Caco-2 (cell line): ENCODE measurements around the gene ALDH1A1. TPM values are rescaled to one million over a fixed set of nuclear protein-coding genes. Genes with fewer than 3 reads are reported as not detected.

Experiments used
- BruUV-seq: library from RNA; stranded (reverse); fragments of 400-500 nt; replicated peaks from 2 replicates; lab custom pipeline; 2021; lab: Mats Ljungman, UMichigan
- CTCF ChIA-PET: fragments of 300-600 bp; sonication (Branson Sonifier 250); formaldehyde crosslinking; loops from one replicate; lab custom pipeline; 2022; ENCODE audit warnings: antibody characterized with exemption; lab: Charles Lee
- POLR2A ChIA-PET: fragments of 300-600 bp; sonication (Branson Sonifier 250); formaldehyde crosslinking; loops from one replicate; lab custom pipeline; 2022; ENCODE audit warnings: antibody characterized with exemption; lab: Charles Lee
- DNase-seq, 2 experiments: peaks; one replicate each; pipeline versions ENCODE4 v3.0.0 to v3.0.0-alpha.2; 2020 to 2022
- H3K27me3 ChIP-seq: replicated peaks from 2 replicates; pipeline ENCODE4 v1.6.0; 2011; ENCODE audit warnings: low read length; ENCODE audit not compliant: control insufficient read depth, insufficient read depth
- H3K36me3 ChIP-seq: 2 replicates; pipeline ENCODE4 v1.5.1; 2011; ENCODE audit warnings: low read length; ENCODE audit not compliant: control insufficient read depth, insufficient read depth
- H3K4me1 ChIP-seq: fragments of 250-450 bp; sonication (Bioruptor Pico); 2 replicates; pipeline ENCODE4 v1.5.1; 2020; ENCODE audit warnings: mild to moderate bottlenecking
- H3K4me3 ChIP-seq: 2 replicates; pipeline ENCODE4 v1.5.1; 2011; ENCODE audit warnings: low read depth, mild to moderate bottlenecking, control low read depth, low read length
- H3K9me3 ChIP-seq: fragments of 250-450 bp; sonication (Bioruptor Pico); 2 replicates; pipeline ENCODE4 v1.5.1; 2020; ENCODE audit warnings: mild to moderate bottlenecking, moderate library complexity
- H3K27ac Mint-ChIP-seq: one replicate; pipeline ENCODE4 v1.8.0; 2022; ENCODE audit warnings: mixed read lengths; ENCODE audit not compliant: unreplicated experiment
- H3K27me3 Mint-ChIP-seq: one replicate; pipeline ENCODE4 v1.8.0; 2022; ENCODE audit warnings: mixed read lengths; ENCODE audit not compliant: insufficient read depth, unreplicated experiment
- H3K36me3 Mint-ChIP-seq: one replicate; pipeline ENCODE4 v1.8.0; 2022; ENCODE audit warnings: mild to moderate bottlenecking, mixed read lengths; ENCODE audit not compliant: insufficient read depth, unreplicated experiment
- H3K4me1 Mint-ChIP-seq: one replicate; pipeline ENCODE4 v1.8.0; 2022; ENCODE audit warnings: low read depth, mixed read lengths; ENCODE audit not compliant: unreplicated experiment
- H3K4me3 Mint-ChIP-seq: one replicate; pipeline ENCODE4 v1.8.0; 2022; ENCODE audit warnings: mild to moderate bottlenecking, moderate library complexity, mixed read lengths; ENCODE audit not compliant: unreplicated experiment
- H3K9me3 Mint-ChIP-seq: one replicate; pipeline ENCODE4 v1.8.0; 2022; ENCODE audit warnings: mixed read lengths; ENCODE audit not compliant: unreplicated experiment
- CTCF ChIP-seq, 2 experiments: fragments of 200-600 bp in 1 of 2; IDR thresholded peaks; 1 replicate in 1 of 2; 2 replicates in 1 of 2; pipeline versions ENCODE4 v1.5.1 to v1.8.0; 2011 to 2022; ENCODE audit warnings: antibody characterized with exemption in 1 of 2, control low read depth in 1 of 2, inconsistent platforms in 1 of 2, low read depth in 1 of 2, low read length in 1 of 2, mild to moderate bottlenecking in 1 of 2, moderate library complexity in 1 of 2; ENCODE audit not compliant: insufficient read depth in 1 of 2, severe bottlenecking in 1 of 2, unreplicated experiment in 1 of 2
- intact Hi-C: fragments of 100-400 bp; cut with micrococcal nuclease; formaldehyde crosslinking; loops from one replicate; pipeline ENCODE4 v1.10.0; 2022; ENCODE audit not compliant: unreplicated experiment
- total RNA-seq: library from RNA; stranded (reverse); gene quantifications from 2 replicates; pipeline ENCODE4 v1.2.3, GENCODE V29; 2022

The ALDH1A1 gene
- total RNA-seq, 1 experiment from 2014 or later, result 119 TPM

DNA sequence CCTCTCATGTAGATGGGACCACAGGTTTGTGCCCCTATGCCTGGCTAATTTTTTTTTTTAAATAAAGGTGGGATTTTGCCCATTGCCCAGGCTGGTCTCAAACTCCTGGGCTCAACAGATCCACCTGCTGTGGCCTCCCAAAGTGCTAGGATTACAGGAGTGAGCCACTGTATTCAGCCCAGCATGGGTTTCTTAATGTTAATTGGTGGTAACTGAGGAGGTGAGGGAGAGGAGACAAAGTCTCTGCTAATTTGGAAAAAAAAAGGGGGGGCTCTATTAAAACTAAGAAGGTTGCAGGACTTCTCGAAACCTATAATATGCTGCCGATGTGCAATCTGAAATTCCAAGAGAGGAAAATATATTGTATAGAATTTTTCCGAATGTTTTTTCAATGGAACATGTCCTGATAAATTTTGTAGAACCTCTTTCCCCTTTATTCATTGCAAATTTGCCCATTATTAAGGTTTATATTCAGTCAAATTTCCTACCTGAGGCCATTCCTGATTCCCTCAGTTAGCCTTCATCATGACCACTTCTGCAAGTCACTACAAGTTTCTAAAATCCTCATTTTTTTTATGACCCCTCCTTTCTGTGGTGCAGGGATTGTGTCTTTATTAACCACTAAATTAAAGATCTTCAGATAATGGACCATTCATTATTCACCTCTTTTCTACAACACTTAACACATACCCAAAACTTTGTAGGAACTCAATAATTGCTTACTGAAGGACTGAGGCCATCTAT, 52.9 kb downstream of the ALDH1A1 start:
- peaks cover 5% of the 10 kb centered on the region for H3K36me3 Mint-ChIP-seq
- no TSS peak for BruUV-seq
- no peaks in the 10 kb centered on the region for H3K9me3 ChIP-seq
- no peak overlapping the region for H3K4me3 ChIP-seq
- no peak overlapping the region for H3K27ac Mint-ChIP-seq
- H3K4me3 Mint-ChIP-seq, result no peak overlapping the region
- no peaks in the 10 kb centered on the region for H3K4me1 ChIP-seq
- H3K36me3 ChIP-seq, result no peaks in the 10 kb centered on the region
- H3K27me3 Mint-ChIP-seq, result no peaks in the 10 kb centered on the region
- no peaks in the 10 kb centered on the region for H3K4me1 Mint-ChIP-seq
- CTCF ChIA-PET, result no interaction called here
- no peak for TF ChIP-seq CTCF (IDR thresholded peaks at IDR 0.05; ENCODE audit: insufficient read depth in 1 of 2, low read depth in 1 of 2, low read length in 1 of 2, severe bottlenecking in 1 of 2, unreplicated experiment in 1 of 2)
- no peaks in the 10 kb centered on the region for H3K9me3 Mint-ChIP-seq
- DNase-seq, result no peak
- no peaks in the 10 kb centered on the region for H3K27me3 ChIP-seq
- intact Hi-C loops, result no loop called here
- POLR2A ChIA-PET, result no interaction called here

DNA sequence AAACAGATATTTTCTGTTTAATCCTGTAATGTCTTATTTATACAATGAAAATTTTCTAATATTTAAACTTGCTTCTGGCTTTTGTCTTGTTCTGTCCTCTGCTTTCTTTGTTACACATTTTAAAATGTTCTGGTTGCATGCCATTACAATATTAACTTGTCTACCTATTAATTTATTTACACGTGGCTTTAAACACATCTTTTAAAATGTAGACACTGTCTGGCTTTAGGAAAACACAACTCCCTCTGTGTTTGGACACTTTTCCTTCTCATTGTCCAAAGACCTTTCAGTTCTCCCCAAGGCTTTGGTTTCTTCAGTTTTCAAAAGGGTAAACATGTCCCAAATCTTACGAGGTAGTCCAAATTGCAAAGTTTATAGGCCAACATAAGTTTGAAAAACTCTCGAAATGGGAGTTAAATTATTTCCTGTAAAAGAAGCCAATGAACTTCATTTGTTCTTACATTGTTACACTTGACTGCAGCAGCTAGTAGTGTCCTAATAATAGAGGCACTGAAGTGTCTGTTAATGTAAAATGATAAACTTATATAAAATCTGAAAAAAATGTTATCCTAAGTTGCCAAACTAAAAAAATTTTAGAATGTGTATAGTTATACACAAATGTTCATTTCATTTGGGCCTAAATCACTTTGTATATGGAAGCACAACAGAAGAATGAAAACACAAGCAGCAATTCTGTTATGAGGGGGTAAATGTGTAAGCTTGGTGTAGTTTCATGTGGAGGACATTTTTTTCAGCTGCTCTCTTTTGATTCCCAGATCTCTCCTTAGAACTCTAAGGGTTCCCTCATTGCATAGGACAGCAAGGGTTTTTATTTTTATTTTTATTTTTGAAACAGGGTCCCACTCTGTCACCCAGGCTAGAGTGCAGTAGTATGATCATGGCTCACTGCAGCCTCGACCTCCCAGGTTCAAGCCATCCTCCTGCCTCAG, 53.8 kb downstream of the ALDH1A1 start:
- no peaks in the 10 kb centered on the region for H3K36me3 ChIP-seq
- CTCF ChIA-PET, result no interaction called here
- Mint-ChIP-seq H3K36me3 (peaks cover 5% of the 10 kb centered on the region), H3K4me1 (no peaks in the 10 kb centered on the region), H3K27me3 (no peaks in the 10 kb centered on the region), H3K9me3 (no peaks in the 10 kb centered on the region), H3K27ac (no peak overlapping the region), H3K4me3 (no peak overlapping the region)
- H3K9me3 ChIP-seq, result no peaks in the 10 kb centered on the region
- TF ChIP-seq CTCF (IDR thresholded peaks at IDR 0.05; ENCODE audit: insufficient read depth in 1 of 2, low read depth in 1 of 2, low read length in 1 of 2, severe bottlenecking in 1 of 2, unreplicated experiment in 1 of 2), result no peak
- intact Hi-C loops, result no loop called here
- no peaks in the 10 kb centered on the region for H3K27me3 ChIP-seq
- no peak overlapping the region for H3K4me3 ChIP-seq
- H3K4me1 ChIP-seq, result no peaks in the 10 kb centered on the region
- DNase-seq, result no peak
- no TSS peak for BruUV-seq
- POLR2A ChIA-PET, result no interaction called here

GRCh38 chr9:72898360-72898759, 54.5 kb downstream of the ALDH1A1 start:
- Mint-ChIP-seq H3K27ac (no peak overlapping the region), H3K4me3 (no peak overlapping the region), H3K27me3 (no peaks in the 10 kb centered on the region), H3K4me1 (no peaks in the 10 kb centered on the region), H3K36me3 (peaks cover 5% of the 10 kb centered on the region), H3K9me3 (no peaks in the 10 kb centered on the region)
- POLR2A ChIA-PET, result no interaction called here
- CTCF ChIA-PET, result no interaction called here
- no peak for DNase-seq
- intact Hi-C loops, result no loop called here
- no peak overlapping the region for H3K4me3 ChIP-seq
- H3K27me3 ChIP-seq, result no peaks in the 10 kb centered on the region
- no peaks in the 10 kb centered on the region for H3K36me3 ChIP-seq
- no peaks in the 10 kb centered on the region for H3K4me1 ChIP-seq
- BruUV-seq, result no TSS peak
- no peaks in the 10 kb centered on the region for H3K9me3 ChIP-seq
- TF ChIP-seq CTCF (IDR thresholded peaks at IDR 0.05; ENCODE audit: insufficient read depth in 1 of 2, low read depth in 1 of 2, low read length in 1 of 2, severe bottlenecking in 1 of 2, unreplicated experiment in 1 of 2), result no peak
